Retinal pigment epithelial cell (primary cell): ENCODE measurements around the gene SUMO2.
"Not testable (repeated sequence)": the region's sequence is repeated elsewhere in the genome, so short reads cannot be mapped to it uniquely, and the experiment has no call there.

Source experiments
- DNase-seq: peaks from one replicate; pipeline ENCODE4 v3.0.0-alpha.2; 2010; ENCODE audit warnings: low read depth
- H3K4me3 ChIP-seq: 2 replicates; pipeline ENCODE4 v1.5.1; 2011; ENCODE audit warnings: mild to moderate bottlenecking, low read length, control low read depth, moderate library complexity
- CTCF ChIP-seq: conservative IDR thresholded peaks from 2 replicates; pipeline ENCODE4 v1.5.1; 2011; ENCODE audit warnings: low read depth, low read length, control low read depth, inconsistent platforms

SUMO2 gene

GRCh38 chr17:75225016-75225415 is 42.3 kb upstream of the SUMO2 start:
- H3K4me3 ChIP-seq, result no peak overlapping the region
- DNase-seq, result no peak
- TF ChIP-seq CTCF, result no peak

DNA sequence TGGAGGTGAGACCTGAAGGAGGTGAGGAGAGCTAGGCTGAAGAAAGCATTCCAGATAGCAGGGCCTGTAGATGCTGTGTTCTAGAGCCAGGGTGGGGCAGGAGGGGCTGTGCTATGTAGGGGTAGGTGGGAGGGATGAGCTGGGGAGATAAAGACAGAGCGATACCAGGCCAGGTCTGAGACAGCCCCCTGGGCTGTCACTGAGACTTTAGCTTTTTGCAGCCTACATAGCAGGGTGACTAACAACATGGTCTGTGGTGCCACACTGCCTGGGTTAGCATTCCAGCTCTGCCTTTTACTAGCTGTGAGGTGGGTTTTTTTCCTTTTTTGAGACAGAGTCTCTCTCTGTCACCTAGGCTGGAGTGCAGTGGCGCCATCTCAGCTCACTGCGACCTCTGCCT is 37.1 kb upstream of the SUMO2 start:
- DNase-seq, result no peak
- TF ChIP-seq CTCF, result no peak
- H3K4me3 ChIP-seq, result no peak overlapping the region

DNA sequence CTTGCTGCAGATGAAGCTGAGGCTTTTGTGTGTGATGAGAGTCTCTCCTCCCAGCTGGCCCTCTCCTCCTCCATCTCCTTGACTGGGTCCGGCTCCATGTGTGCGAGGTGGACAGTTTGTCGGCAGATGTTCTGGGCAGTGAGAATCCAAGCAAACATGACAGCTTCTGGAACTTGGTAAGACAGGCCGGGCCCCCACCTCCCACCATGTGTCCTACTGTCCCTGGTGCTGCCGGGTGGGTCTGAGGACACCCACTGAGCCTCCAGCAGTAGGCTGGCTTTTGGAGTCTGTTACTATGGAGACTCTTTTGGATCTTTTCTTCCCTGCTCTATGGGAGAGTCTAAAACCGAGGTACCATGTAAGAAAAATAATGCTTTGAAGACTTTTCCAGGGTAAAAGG is 35.4 kb upstream of the SUMO2 start:
- no peak for DNase-seq
- H3K4me3 ChIP-seq, result no peak overlapping the region
- no peak for TF ChIP-seq CTCF

GRCh38 chr17:75209061-75209460 is 26.3 kb upstream of the SUMO2 start:
- no peak for DNase-seq
- no peak overlapping the region for H3K4me3 ChIP-seq
- no peak for TF ChIP-seq CTCF

- H3K4me3 ChIP-seq, result no peak overlapping the region
- no peak for DNase-seq
- no peak for TF ChIP-seq CTCF
These were observed 25.4 kb upstream of the SUMO2 start for GRCh38 chr17:75208161-75208560.

DNA sequence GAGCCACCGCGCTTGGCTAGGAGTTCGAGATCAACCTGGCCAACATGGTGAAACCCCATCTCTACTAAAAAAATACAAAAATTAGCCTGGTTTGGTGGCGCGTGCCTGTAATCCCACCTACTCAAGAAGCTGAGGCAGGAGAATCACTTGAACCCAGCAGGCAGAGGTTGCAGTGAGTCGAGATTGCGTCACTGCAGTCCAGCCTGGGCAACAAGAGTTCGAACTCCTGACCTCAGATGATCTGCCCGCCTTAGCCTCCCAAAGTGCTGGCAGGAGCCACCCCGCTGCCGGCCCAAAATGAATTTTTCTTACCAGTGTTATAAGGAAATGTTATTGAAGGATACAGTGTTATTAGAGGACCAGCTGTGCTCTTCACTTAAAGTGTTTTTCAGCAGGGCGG is 25.0 kb upstream of the SUMO2 start:
- no peak for TF ChIP-seq CTCF
- H3K4me3 ChIP-seq, result no peak overlapping the region
- DNase-seq, result no peak

DNA sequence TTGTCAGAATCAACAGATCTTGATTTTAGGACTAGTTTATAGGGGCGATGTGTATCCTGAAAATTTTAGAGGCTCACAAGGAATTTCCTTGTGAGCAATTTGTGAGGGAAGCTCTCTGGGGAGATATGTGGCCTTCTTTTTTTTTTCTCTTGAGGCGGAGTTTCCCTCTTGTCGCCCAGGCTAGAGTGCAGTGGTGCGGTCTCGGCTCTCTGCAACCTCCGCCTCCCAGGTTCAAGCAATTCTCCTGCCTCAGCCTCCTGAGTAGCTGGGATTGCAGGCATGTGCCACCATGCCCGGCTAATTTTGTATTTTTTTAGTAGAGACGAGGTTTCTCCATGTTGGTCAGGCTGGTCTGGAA is 24.3 kb upstream of the SUMO2 start:
- H3K4me3 ChIP-seq, DNase-seq: not testable (repeated sequence)

- no peak for TF ChIP-seq CTCF
- DNase-seq, result no peak
These were observed 23.0 kb upstream of the SUMO2 start for GRCh38 chr17:75205793-75206163.

More at GRCh38 chr17:75205793-75206163, 23.0 kb upstream of the SUMO2 start:
- peak overlapping the region; percentile 99 for H3K4me3 ChIP-seq
